ENCODE measurements around the gene PRDX2. TPM values are rescaled to one million over a fixed set of nuclear protein-coding genes. Genes with fewer than 3 reads are reported as not detected.

PRDX2 gene
- polyA plus RNA-seq, 1 donor: 274 TPM

DNA sequence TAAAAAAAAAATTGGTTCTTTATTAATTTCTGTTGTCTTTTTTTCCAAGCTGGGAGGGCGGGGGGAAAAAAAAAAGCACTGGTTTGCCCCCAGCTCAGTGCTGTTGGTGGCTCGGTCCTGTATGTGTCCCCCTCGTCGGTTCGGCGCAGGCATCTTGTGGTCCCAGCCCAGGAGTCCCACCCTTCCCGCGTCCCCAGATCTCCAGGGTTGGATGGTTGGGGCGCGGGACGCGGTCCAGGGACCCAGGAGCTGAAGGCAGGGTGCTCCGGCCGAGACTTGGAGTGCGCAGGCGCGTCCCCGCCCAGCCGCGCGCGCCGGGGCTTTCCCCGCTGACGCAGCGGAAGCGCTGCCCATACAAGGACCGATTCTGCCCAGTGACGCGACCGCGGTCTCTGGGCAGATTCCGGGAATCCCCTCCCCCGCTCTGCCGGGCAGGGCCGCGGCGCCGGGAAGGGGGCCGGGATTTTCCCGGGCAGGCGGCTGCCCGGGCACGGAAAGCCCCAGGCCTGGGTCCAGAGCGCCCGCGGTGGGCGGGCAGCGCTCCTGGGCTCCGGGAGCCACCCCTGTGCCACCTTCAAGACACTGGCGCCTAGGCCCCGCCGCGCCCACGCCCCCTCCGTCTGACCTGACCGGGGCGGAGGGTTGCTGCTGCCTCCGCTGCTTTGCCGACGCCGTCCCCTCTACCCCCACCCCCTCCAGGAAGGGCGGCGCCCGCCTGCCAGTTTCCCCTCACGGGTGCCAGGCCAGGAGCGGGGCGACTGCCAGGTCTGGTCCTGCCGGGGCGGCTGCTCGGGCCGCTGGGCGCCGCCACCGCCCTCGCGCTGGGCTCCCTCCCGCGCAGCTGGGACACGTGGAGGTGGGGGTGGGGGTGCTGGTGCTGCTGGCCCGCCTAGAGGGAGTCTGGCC, 8.1 kb downstream of the PRDX2 start:
- DNase-seq: peak; percentile 93

GRCh38 chr19:12792853-12793289, 8.7 kb downstream of the PRDX2 start:
- no peak for DNase-seq

- no peak for DNase-seq
Observed at GRCh38 chr19:12792051-12792852, 9.3 kb downstream of the PRDX2 start.

- DNase-seq: peak; percentile 92
Observed at GRCh38 chr19:12791345-12792050, 10.1 kb downstream of the PRDX2 start, which contains the start of gene JUNB. Gene JUNB, plus strand, starts transcription at chr19:12791486. Its CDS starts 286 bp downstream, at chr19:12791772.

DNA sequence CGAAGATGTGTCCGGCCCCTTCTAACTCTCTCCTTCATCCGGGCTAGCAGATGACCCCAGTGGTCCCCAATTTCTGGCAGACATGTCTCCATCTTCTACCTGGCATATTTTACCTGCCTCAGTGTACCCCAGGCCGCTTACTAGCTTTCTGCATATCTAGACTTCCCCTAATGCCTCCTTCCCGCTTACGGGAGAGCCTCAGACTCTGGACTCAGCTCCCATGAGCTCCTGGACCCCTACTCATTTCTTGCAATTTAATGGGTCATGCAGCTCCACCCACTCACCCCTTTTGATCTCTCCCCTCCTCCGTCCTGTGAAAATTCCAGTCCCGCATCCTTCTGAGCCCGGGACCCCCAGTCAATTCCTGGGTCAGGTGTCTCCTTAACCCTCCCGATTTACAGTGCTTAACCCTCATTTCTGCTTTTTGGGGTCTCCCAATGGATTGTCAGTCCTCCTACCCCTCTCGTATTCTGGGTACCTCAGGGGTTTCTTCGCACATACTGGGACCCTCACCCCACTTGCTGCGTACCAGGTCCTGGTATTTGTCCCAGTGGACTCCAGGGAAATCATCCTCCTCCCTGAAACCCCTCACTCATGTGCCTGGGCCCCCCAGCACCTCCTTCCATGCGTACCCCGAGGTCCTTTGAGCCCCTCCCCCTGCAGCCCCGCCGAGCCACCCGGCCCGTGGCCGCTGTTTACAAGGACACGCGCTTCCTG, 10.8 kb downstream of the PRDX2 start:
- no peak for DNase-seq

DNA sequence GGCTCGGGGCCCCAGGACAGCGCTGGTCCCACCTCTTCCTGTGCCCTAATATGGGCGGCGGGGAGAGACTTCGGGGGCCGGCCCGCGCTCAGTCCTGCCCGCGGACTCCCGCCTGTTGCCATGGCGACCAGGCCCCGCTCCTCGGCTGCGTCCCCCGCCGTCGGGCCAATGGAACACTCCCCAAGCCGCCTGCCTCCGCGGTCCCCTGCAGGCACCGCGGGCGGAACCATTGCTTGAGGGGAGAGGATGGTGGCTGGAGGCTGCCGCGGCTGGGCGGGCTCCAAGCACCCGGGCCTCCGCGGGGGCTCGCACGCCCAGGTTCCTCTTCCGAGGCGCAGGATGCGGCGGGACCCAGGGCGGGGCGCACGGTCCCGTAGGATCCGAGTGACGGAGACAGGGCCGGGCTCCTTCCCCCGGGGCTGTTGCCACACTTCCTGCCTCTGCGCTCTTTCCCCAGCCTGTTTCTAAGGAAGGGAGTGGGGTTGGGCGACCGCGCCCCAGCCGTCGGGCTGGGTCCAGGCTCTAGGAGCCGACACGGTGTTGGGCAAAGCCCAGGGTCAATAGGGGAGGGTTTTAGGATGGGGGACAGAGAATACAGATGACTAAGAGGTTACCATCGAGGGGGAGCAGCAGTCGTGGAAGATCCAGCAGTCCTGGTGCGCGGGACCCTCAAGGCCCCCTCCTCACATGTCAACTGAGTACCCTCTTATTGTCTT, 11.5 kb downstream of the PRDX2 start:
- peak; percentile 94 for DNase-seq

- DNase-seq: no peak
Observed at GRCh38 chr19:12789098-12789903, 12.3 kb downstream of the PRDX2 start.

DNA sequence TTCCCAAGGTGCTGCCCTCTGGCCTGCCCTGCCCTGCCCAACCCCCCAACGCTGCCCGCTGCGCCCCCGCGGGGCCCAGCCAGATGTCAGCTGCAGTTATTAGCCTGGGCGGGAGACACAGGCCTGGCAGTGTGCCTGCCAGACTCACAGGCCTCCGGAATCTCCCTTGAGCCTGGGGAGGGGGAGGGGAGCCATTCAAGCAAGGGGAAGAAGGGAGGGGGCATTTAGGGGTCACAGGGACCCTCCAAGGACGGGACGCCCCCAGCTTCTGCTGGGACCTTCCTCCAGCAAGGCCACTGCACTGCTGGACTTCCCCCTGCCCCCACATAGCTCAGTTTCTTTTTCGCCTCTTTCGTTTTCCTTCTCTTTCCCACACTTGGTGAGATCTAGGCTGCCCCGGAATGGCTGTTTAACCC, 12.9 kb downstream of the PRDX2 start:
- DNase-seq: no peak

DNA sequence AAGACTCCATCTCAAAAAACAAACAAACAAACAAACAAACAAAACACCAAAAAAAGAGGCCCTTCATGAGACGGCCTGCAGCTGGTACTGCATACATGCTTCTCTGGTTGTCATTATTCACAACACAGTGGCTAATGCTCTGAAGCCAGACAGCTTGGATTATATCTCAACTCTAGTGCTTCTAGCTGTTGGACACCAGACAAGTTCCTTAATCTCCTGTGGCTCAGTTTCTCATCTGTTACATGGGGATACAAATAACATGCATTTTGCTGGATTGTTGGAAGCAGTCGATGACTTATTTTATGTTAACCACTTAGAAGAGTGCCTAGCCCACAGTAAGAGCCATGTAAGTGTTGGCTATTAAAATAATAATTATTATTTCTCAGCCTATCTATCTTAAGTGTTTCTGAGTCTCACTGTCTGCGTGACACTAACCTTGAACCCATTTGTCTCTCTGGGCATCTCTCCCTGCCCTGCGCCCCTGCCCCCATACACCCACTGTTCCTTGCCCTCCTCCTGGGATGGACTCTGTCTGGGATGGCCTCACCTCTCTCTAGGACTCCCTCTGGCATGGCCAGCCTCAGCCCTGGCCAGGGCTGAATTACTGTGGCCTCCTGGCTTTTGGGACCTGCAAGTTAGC, 13.4 kb downstream of the PRDX2 start:
- DNase-seq: no peak

DNA sequence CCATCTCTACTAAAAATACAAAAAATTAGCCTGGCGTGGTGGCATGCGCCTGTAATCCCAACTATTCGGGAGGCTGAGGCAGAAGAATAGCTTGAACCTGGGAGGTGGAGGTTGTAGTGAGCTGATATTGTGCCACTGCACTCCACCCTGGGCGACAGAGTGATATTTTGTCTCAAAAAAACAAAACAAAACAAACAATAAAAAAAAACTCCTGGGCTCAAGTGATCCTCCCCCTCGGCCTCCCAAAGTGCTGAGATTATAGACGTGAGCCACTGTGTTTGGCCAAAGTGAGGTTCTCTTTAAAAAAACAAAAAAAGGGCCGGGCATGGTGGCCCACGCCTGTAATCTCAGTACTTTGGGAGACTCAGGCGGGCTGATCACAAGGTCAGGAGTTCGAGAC, 14.1 kb downstream of the PRDX2 start:
- no peak for DNase-seq

DNA sequence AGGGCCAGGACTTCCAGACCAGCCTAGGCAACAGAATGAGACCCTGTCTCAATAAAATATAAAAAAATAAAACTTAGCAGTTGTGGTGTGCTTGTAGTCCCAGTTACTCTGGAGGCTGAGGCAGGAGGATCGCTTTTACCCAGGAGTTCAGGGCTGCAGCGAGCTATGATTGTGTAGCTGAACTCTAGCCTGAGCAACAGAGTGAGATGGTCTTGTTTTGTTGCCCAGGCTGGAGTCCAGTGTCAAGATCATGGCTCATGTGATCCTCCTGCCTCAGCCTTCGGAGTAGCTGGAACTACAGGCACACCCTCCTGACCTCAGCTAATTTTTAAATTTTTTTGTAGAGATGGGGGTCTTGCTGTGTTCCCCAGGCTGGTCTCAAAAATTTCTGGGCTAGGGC, 14.6 kb downstream of the PRDX2 start:
- no peak for DNase-seq

GRCh38 chr19:12786141-12786870, 15.3 kb downstream of the PRDX2 start:
- no peak for DNase-seq

- DNase-seq: no peak
Observed at GRCh38 chr19:12785431-12786031, 16.1 kb downstream of the PRDX2 start.

DNA sequence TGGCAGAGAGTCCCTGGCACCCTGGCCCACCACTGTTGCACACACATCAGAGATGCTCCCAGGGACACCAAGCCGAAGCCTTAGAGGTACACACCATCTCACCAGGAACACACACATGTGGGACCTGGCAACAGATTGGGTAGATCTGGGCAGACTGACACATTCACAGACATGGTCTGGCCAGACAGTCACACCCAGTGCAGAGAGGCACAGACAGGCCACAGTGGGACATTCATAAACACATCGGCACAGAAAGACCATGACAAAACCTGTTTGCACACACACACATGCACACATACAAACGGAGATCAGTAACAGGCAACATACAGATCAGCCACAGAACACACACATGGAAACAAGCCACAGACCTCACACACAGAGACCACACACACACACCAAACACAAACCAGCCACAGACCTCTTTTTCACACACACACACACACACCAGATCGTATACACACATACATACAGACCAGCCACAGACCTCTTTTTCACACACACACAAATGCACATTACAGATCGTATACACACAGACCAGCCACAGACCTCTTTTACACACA, 16.6 kb downstream of the PRDX2 start:
- DNase-seq: no peak

GRCh38 chr19:12784394-12784870, 17.2 kb downstream of the PRDX2 start:
- no peak for DNase-seq

GRCh38 chr19:12783849-12784393, 17.7 kb downstream of the PRDX2 start:
- no peak for DNase-seq

DNA sequence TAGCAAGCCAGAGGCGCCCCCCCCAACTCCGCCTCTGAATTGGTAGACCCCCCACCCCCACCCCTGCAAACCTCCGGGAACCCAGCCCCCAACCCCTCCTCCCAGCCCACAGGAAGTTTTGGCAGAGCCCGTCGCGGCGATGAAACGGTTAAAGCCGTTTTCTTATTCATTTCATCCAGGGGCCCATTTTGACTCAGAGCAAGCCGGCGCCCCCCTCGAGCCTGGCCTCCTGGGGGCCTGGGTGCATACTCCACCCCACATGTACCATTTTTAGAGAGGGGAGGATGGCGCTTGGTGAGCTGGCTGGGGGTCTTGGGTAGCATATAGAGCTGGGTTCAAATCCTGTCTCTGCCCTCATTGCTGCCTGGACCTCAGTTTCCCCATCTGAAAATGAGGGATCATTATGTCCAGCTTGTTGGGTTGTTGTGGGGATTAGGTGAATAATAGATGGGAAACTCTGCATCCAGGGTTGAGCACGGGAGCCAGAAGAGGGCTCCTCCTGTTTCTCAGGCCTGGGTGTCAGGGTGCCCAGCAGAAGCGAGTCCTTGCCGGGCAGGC, 18.2 kb downstream of the PRDX2 start:
- DNase-seq: no peak
